Osteocyte (in vitro differentiated cells): ENCODE measurements around the gene MOSPD3. TPM values are rescaled to one million over a fixed set of nuclear protein-coding genes. Genes with fewer than 3 reads are reported as not detected.

ENCODE experiments used
- DNase-seq: peaks from one replicate; pipeline ENCODE4 v3.0.0; 2021; ENCODE audit warnings: mixed read lengths; ENCODE audit not compliant: unreplicated experiment; ENCODE audit errors: extremely low spot score
- H3K27ac Mint-ChIP-seq: one replicate; pipeline ENCODE4 v1.8.0; 2021; ENCODE audit warnings: mild to moderate bottlenecking, mixed read lengths; ENCODE audit not compliant: unreplicated experiment
- H3K27me3 Mint-ChIP-seq: one replicate; pipeline ENCODE4 v1.8.0; 2021; ENCODE audit warnings: mixed read lengths; ENCODE audit not compliant: unreplicated experiment
- H3K36me3 Mint-ChIP-seq: one replicate; pipeline ENCODE4 v1.8.0; 2021; ENCODE audit warnings: mixed read lengths; ENCODE audit not compliant: unreplicated experiment
- H3K4me1 Mint-ChIP-seq: one replicate; pipeline ENCODE4 v1.8.0; 2021; ENCODE audit warnings: mixed read lengths; ENCODE audit not compliant: unreplicated experiment
- H3K4me3 Mint-ChIP-seq: one replicate; pipeline ENCODE4 v1.8.0; 2021; ENCODE audit warnings: mild to moderate bottlenecking, moderate library complexity, mixed read lengths; ENCODE audit not compliant: unreplicated experiment
- H3K9me3 Mint-ChIP-seq: one replicate; pipeline ENCODE4 v1.8.0; 2021; ENCODE audit warnings: mixed read lengths; ENCODE audit not compliant: unreplicated experiment
- total RNA-seq: library from RNA; stranded (reverse); gene quantifications from 2 replicates; pipeline ENCODE4 v1.2.1, GENCODE V29; 2021
- TF ChIP-seq, protein P1 (sequence below): fragments of 200-600 bp; sonication (generic); IDR thresholded peaks from 2 replicates; pipeline ENCODE4 v1.5.0; 2021; ENCODE audit warnings: antibody characterized with exemption, mild to moderate bottlenecking, moderate library complexity

MOSPD3 gene
- total RNA-seq, 1 donor from 2014 or later = 26.3 TPM

DNA sequence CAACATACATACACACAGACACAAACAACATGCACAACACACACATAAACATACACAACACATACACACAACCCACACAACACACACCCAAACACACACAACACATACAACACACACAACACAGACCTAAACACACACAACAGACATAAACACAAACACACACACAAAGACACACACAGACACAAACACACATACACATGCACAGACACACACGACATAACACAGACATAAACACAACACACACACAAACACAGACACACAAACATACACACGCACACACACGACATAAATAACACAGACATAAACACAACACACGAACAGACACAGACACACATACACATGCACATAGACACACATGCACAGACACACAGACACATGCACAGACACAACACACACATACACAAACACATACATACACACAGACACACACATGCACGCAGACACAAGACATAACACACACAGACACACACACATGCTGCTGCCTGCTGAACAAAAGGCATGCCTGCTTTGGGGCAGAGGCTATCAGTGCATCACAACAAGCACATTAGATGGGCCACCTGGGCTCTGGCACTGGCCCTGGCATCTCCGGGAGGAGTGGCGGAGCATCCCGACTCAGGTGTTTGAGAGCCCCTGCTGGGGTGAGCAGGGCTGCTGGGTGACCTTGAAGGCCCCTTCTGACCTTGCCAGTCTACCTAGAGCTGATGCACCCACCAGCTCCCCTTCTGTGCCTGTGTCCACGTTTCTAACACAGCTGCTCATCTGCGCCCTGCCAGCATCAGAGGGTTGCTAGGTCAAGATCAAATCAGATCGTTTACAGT is 31.7 kb upstream of the MOSPD3 start:
- no peak overlapping the region for H3K27ac Mint-ChIP-seq
- peaks cover 13% of the 10 kb centered on the region for H3K36me3 Mint-ChIP-seq
- DNase-seq = no peak
- H3K27me3 Mint-ChIP-seq = no peaks in the 10 kb centered on the region
- no peaks in the 10 kb centered on the region for H3K9me3 Mint-ChIP-seq
- TF ChIP-seq, protein P1, sequence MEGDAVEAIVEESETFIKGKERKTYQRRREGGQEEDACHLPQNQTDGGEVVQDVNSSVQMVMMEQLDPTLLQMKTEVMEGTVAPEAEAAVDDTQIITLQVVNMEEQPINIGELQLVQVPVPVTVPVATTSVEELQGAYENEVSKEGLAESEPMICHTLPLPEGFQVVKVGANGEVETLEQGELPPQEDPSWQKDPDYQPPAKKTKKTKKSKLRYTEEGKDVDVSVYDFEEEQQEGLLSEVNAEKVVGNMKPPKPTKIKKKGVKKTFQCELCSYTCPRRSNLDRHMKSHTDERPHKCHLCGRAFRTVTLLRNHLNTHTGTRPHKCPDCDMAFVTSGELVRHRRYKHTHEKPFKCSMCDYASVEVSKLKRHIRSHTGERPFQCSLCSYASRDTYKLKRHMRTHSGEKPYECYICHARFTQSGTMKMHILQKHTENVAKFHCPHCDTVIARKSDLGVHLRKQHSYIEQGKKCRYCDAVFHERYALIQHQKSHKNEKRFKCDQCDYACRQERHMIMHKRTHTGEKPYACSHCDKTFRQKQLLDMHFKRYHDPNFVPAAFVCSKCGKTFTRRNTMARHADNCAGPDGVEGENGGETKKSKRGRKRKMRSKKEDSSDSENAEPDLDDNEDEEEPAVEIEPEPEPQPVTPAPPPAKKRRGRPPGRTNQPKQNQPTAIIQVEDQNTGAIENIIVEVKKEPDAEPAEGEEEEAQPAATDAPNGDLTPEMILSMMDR = no peak
- H3K4me1 Mint-ChIP-seq = peaks cover 25% of the 10 kb centered on the region
- H3K4me3 Mint-ChIP-seq = no peak overlapping the region

DNA sequence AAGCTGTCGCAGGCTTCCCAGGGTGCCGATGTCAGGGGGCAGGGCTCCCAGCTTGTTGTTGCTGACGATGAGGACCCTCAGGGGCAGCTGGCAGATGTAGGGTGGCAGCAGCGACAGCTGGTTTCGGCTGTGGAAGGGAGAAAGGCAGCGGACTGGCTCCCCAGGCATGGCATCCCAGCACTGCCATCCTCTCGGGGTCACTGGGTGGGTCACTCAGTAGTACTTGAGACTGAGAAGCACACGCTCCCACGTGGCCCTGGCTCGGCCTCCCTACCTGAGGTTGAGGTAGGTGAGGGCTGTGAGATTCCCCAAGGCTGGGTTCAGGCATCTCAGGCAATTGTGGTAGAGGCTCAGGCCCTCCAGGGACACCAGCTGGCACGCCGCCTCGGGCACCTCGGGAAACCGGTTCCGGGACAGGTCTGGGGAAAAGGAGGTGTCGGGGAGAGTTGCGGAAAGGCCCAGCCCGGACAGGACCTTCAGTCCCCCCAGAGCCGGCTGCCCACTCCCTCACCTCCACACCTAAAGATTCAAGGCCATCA is 30.2 kb upstream of the MOSPD3 start:
- H3K36me3 Mint-ChIP-seq = peaks cover 8% of the 10 kb centered on the region
- peak overlapping the region; percentile 92 for H3K27ac Mint-ChIP-seq
- no peaks in the 10 kb centered on the region for H3K27me3 Mint-ChIP-seq
- no peak overlapping the region for H3K4me3 Mint-ChIP-seq
- no peak for DNase-seq
- H3K9me3 Mint-ChIP-seq = no peaks in the 10 kb centered on the region
- H3K4me1 Mint-ChIP-seq = peaks cover 27% of the 10 kb centered on the region
- TF ChIP-seq, protein P1 = no peak

DNA sequence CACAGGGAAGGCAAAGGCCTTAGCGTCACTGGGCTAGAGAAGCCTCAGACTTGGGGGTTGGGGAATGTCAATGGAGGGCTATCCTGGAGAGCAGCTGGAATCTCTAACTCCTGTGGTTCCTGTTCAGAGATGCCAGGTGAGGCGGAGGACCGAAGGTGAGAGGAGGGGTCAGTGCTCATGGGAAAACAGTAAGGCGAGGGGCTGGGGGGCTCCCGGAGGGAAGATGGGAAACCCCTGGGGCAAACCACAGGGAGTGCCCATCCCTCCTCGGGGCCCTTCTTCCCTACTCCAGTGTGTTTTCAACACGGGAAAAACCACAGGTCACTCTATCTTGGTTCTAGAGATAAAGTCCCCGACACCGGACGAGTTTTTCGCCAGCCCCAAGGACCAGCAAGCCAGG is 29.7 kb upstream of the MOSPD3 start:
- peaks cover 29% of the 10 kb centered on the region for H3K4me1 Mint-ChIP-seq
- no peaks in the 10 kb centered on the region for H3K27me3 Mint-ChIP-seq
- H3K27ac Mint-ChIP-seq = peak overlapping the region; percentile 92
- no peak overlapping the region for H3K4me3 Mint-ChIP-seq
- DNase-seq = no peak
- H3K9me3 Mint-ChIP-seq = no peaks in the 10 kb centered on the region
- TF ChIP-seq, protein P1 = no peak
- peaks cover 8% of the 10 kb centered on the region for H3K36me3 Mint-ChIP-seq

DNA sequence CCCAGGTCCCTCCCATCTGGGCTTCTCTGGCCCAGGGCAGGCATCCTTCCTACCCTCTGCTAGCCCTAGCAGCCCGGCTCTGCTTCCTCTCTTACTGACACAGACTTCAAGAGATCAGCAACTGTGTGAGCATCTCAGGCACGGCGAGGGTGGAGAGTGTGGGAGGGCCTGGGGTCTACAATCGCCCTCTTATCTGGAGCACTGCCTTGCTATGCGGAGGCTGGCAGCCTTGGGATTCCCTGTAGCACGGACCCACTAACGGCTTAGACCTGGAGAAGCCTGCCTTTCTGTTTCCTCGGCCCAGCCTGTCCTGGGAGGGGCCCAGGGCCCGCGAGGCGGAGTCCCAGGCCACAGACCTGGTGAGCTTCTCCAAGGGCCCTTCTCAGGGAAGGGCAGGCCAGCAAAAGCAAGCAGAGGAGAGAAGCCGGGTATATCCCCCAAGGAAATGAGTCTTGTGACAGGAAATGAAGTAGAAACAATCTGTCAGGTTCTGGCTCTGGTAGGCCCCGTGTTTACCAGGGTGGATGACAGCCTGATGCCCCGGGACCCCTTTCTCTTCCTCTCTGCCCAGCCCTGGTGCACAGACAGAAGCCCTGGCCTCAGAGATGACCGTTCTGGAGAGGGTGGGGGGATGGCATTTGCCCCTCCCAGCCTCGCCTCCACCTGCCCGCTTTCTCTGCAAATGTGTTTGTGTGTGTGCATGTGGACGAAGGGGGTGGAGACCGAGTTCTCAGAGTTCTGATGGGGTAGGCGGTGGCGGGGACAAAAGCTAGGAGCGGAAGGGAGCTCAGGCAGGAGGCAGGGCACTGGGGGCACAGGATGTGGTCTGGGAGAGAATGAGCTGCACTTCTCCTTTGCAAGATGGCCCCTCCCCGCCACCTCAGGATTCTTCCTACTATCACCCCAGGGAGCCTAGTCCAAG is 28.9 kb upstream of the MOSPD3 start:
- TF ChIP-seq, protein P1 = no peak
- no peaks in the 10 kb centered on the region for H3K27me3 Mint-ChIP-seq
- no peaks in the 10 kb centered on the region for H3K9me3 Mint-ChIP-seq
- DNase-seq = no peak
- H3K4me1 Mint-ChIP-seq = peaks cover 29% of the 10 kb centered on the region
- peak overlapping the region; percentile 92 for H3K27ac Mint-ChIP-seq
- H3K36me3 Mint-ChIP-seq = peaks cover 4% of the 10 kb centered on the region
- H3K4me3 Mint-ChIP-seq = peak overlapping the region; percentile 83
